ENCODE measurements around the gene KCNK13. TPM values are rescaled to one million over a fixed set of nuclear protein-coding genes. Genes with fewer than 3 reads are reported as not detected.
A peak's percentile ranks its signal among the peaks of the same experiment; 100 is the strongest.

Gene KCNK13
- total and polyA plus RNA-seq, 2 of the 13 experiments (the other 11 are each of a cell fraction or from before 2014, with no cell fraction given), result 0.08 to 0.29 TPM

GRCh38 chr14:90045616-90046015 lies 16.2 kb upstream of the KCNK13 start (continued):
- TF ChIP-seq NFIC (IDR thresholded peaks at IDR 0.05; ENCODE audit: low read length) (no peak), ZSCAN29 (CRISPR knock-in tag; conservative IDR thresholded peaks at IDR 0.05) (no peak), ARID3A (IDR thresholded peaks at IDR 0.05; ENCODE audit: low read depth, low read length) (0 out of 2 replicates have a peak, but pooled peaks have one; percentile 37), ZNF18 (CRISPR knock-in tag; IDR thresholded peaks at IDR 0.05; ENCODE audit: insufficient replicate concordance) (no peak), ZNF574 (CRISPR knock-in tag; IDR thresholded peaks at IDR 0.05) (no peak), MLLT10 (CRISPR knock-in tag; IDR thresholded peaks at IDR 0.05) (no peak), ZNF276 (CRISPR knock-in tag; IDR thresholded peaks at IDR 0.05; ENCODE audit: low read depth) (no peak), ZNF850 (CRISPR knock-in tag; conservative IDR thresholded peaks at IDR 0.05) (no peak), FIP1L1 (IDR thresholded peaks at IDR 0.05; ENCODE audit: borderline replicate concordance, insufficient read depth, low read depth, low read length) (no peak), GPN1 (CRISPR knock-in tag; IDR thresholded peaks at IDR 0.05; ENCODE audit: borderline replicate concordance) (no peak), NR2F1 (CRISPR knock-in tag; IDR thresholded peaks at IDR 0.05) (peak in 1 of 2 experiments; percentile 49; a peak in 1 of 4 replicates), ZNF670 (CRISPR knock-in tag; IDR thresholded peaks at IDR 0.05; ENCODE audit: borderline replicate concordance) (no peak), ZFP62 (CRISPR knock-in tag; IDR thresholded peaks at IDR 0.05) (no peak), KDM5B (CRISPR knock-in tag; IDR thresholded peaks at IDR 0.05; ENCODE audit: borderline replicate concordance) (no peak), IRF1 (CRISPR knock-in tag; IDR thresholded peaks at IDR 0.05; ENCODE audit: low read depth) (no peak), ZNF883 (CRISPR knock-in tag; IDR thresholded peaks at IDR 0.05; ENCODE audit: not compliant biosample characterization) (no peak), POLR2G (IDR thresholded peaks at IDR 0.05; ENCODE audit: low read depth, low read length) (no peak)

Data from HepG2 (cell line).